K562 (cell line): ENCODE measurements around the gene BIK. TPM values are rescaled to one million over a fixed set of nuclear protein-coding genes. Genes with fewer than 3 reads are reported as not detected.
"Not testable (repeated sequence)": the region's sequence is repeated elsewhere in the genome, so short reads cannot be mapped to it uniquely, and the experiment has no call there.

Source experiments
- ARID1B ChIP-seq: fragments of 450-650 bp; IDR thresholded peaks from 2 replicates; pipeline ENCODE4 v1.6.1; 2016; ENCODE audit warnings: antibody characterized with exemption, mild to moderate bottlenecking, inconsistent platforms
- BRD9 ChIP-seq: fragments of 450-650 bp; IDR thresholded peaks from 2 replicates; pipeline ENCODE4 v1.6.1; 2018; ENCODE audit warnings: low read depth; ENCODE audit not compliant: partially characterized antibody
- EP400 ChIP-seq: fragments of 450-650 bp; IDR thresholded peaks from 2 replicates; pipeline ENCODE4 v1.6.1; 2017; ENCODE audit warnings: antibody characterized with exemption, mild to moderate bottlenecking, moderate library complexity
- L3MBTL2 ChIP-seq: fragments of 450-650 bp; IDR thresholded peaks from 2 replicates; pipeline ENCODE4 v1.6.1; 2016; ENCODE audit warnings: mild to moderate bottlenecking, moderate library complexity
- MAFK ChIP-seq: IDR thresholded peaks from 2 replicates; pipeline ENCODE4 v1.6.1; 2011; ENCODE audit warnings: low read length, improper control_type of control experiment
- PKNOX1 ChIP-seq: fragments of 450-650 bp; IDR thresholded peaks from 2 replicates; pipeline ENCODE4 v1.6.1; 2016
- RCOR1 ChIP-seq, 2 experiments: IDR thresholded peaks; 2 replicates each; pipeline ENCODE4 v1.6.1; 2012; ENCODE audit warnings: low read depth in 2 of 2, low read length in 2 of 2, borderline replicate concordance in 1 of 2, improper control_type of control experiment in 1 of 2
- ZFX ChIP-seq: sonication (generic); formaldehyde crosslinking; IDR thresholded peaks from 2 replicates; pipeline ENCODE4 v1.8.0; 2022; ENCODE audit warnings: mild to moderate bottlenecking, missing genetic modification reagents, moderate library complexity
- ZNF316 ChIP-seq: fragments of 450-650 bp; IDR thresholded peaks from 2 replicates; pipeline ENCODE4 v1.6.1; 2016
- ZNF644 ChIP-seq: fragments of 200-800 bp; sonication (Bioruptor generic); IDR thresholded peaks from 2 replicates; pipeline ENCODE4 v1.6.1; 2016; ENCODE audit warnings: low read depth, missing genetic modification characterization, missing compliant biosample characterization
- polyA plus RNA-seq, 8 experiments: library from polyadenylated mRNA; depleted of rRNA in 4 of 8; stranded (reverse) in 5 of 8; unstranded in 3 of 8; fragments of >200 nt; fragmentation: Nextera tagmentation in 2 of 8; fragmentation: Illumina TruSeq in 1 of 8; extraction: Ambion mirVana in 2 of 8; extraction: Trizol in 1 of 8; gene quantifications; 2 replicates each; pipeline versions ENCODE4 v1.2.1 to v1.2.3, GENCODE V29; 2011 to 2014; ENCODE audit warnings: inconsistent platforms in 1 of 8, missing spikeins in 1 of 8
- total RNA-seq, 7 experiments: library from RNA; depleted of rRNA in 6 of 7; stranded (reverse); fragments of >200 nt in 6 of 7; fragmentation: Illumina TruSeq in 2 of 7; extraction: Trizol in 2 of 7; gene quantifications; 2 replicates each; pipeline versions ENCODE4 v1.2.1 to v1.2.3, GENCODE V29; 2011 to 2021; ENCODE audit warnings: low replicate concordance in 1 of 7
- TF ChIP-seq, protein P1 (sequence below): sonication (generic); formaldehyde crosslinking; IDR thresholded peaks from 2 replicates; pipeline ENCODE4 v1.9.0; 2022; ENCODE audit warnings: mild to moderate bottlenecking, missing genetic modification reagents
- TF ChIP-seq, protein P2 (sequence below), 2 experiments: fragments of 450-650 bp in 1 of 2; sonication (generic) in 1 of 2; formaldehyde crosslinking in 1 of 2; IDR thresholded peaks; 2 replicates each; pipeline versions ENCODE4 v1.7.1 to v1.9.0; 2016 to 2022; ENCODE audit warnings: inconsistent platforms in 1 of 2, mild to moderate bottlenecking in 1 of 2, missing genetic modification reagents in 1 of 2
- TF ChIP-seq, protein P3 (sequence below): fragments of 450-650 bp; IDR thresholded peaks from 2 replicates; pipeline ENCODE4 v1.6.1; 2017; ENCODE audit warnings: antibody characterized with exemption, mild to moderate bottlenecking

Gene BIK
- total and polyA plus RNA-seq, 9 of the 15 experiments (the other 6 are each of a cell fraction or from before 2014, with no cell fraction given): 0.08 to 0.23 (median 0.18) TPM; not detected in 4

- TF ChIP-seq, protein P1, sequence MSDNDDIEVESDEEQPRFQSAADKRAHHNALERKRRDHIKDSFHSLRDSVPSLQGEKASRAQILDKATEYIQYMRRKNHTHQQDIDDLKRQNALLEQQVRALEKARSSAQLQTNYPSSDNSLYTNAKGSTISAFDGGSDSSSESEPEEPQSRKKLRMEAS (CRISPR knock-in tag): peak; percentile 62
- TF ChIP-seq MAFK (peak; percentile 94), ZNF644 (tag) (0 out of 2 replicates have a peak, but pooled peaks have one; percentile 42), RCOR1 (IDR thresholded peaks at IDR 0.05; ENCODE audit: borderline replicate concordance in 1 of 2, low read depth in 2 of 2, low read length in 2 of 2) (peak in 1 of 2 experiments; percentile 56; a peak in 1 of 4 replicates), L3MBTL2 (0 out of 2 replicates have a peak, but pooled peaks have one; percentile 56), PKNOX1 (peak; percentile 76), ZNF316 (peak; percentile 95), ARID1B (peak; percentile 68), ZFX (peak; percentile 65), EP400 (0 out of 2 replicates have a peak, but pooled peaks have one; percentile 31), BRD9 (peak; percentile 34)
- TF ChIP-seq, protein P2, sequence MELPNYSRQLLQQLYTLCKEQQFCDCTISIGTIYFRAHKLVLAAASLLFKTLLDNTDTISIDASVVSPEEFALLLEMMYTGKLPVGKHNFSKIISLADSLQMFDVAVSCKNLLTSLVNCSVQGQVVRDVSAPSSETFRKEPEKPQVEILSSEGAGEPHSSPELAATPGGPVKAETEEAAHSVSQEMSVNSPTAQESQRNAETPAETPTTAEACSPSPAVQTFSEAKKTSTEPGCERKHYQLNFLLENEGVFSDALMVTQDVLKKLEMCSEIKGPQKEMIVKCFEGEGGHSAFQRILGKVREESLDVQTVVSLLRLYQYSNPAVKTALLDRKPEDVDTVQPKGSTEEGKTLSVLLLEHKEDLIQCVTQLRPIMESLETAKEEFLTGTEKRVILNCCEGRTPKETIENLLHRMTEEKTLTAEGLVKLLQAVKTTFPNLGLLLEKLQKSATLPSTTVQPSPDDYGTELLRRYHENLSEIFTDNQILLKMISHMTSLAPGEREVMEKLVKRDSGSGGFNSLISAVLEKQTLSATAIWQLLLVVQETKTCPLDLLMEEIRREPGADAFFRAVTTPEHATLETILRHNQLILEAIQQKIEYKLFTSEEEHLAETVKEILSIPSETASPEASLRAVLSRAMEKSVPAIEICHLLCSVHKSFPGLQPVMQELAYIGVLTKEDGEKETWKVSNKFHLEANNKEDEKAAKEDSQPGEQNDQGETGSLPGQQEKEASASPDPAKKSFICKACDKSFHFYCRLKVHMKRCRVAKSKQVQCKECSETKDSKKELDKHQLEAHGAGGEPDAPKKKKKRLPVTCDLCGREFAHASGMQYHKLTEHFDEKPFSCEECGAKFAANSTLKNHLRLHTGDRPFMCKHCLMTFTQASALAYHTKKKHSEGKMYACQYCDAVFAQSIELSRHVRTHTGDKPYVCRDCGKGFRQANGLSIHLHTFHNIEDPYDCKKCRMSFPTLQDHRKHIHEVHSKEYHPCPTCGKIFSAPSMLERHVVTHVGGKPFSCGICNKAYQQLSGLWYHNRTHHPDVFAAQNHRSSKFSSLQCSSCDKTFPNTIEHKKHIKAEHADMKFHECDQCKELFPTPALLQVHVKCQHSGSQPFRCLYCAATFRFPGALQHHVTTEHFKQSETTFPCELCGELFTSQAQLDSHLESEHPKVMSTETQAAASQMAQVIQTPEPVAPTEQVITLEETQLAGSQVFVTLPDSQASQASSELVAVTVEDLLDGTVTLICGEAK (IDR thresholded peaks at IDR 0.05): 0 out of 2 replicates have a peak, but pooled peaks have one; percentile 22
- TF ChIP-seq, protein P2 (CRISPR knock-in tag; IDR thresholded peaks at IDR 0.05): not testable (repeated sequence)
- TF ChIP-seq, protein P3, sequence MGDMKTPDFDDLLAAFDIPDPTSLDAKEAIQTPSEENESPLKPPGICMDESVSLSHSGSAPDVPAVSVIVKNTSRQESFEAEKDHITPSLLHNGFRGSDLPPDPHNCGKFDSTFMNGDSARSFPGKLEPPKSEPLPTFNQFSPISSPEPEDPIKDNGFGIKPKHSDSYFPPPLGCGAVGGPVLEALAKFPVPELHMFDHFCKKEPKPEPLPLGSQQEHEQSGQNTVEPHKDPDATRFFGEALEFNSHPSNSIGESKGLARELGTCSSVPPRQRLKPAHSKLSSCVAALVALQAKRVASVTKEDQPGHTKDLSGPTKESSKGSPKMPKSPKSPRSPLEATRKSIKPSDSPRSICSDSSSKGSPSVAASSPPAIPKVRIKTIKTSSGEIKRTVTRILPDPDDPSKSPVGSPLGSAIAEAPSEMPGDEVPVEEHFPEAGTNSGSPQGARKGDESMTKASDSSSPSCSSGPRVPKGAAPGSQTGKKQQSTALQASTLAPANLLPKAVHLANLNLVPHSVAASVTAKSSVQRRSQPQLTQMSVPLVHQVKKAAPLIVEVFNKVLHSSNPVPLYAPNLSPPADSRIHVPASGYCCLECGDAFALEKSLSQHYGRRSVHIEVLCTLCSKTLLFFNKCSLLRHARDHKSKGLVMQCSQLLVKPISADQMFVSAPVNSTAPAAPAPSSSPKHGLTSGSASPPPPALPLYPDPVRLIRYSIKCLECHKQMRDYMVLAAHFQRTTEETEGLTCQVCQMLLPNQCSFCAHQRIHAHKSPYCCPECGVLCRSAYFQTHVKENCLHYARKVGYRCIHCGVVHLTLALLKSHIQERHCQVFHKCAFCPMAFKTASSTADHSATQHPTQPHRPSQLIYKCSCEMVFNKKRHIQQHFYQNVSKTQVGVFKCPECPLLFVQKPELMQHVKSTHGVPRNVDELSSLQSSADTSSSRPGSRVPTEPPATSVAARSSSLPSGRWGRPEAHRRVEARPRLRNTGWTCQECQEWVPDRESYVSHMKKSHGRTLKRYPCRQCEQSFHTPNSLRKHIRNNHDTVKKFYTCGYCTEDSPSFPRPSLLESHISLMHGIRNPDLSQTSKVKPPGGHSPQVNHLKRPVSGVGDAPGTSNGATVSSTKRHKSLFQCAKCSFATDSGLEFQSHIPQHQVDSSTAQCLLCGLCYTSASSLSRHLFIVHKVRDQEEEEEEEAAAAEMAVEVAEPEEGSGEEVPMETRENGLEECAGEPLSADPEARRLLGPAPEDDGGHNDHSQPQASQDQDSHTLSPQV: peak; percentile 69
Observed at GRCh38 chr22:43104056-43104625, 6.4 kb upstream of the BIK start (continued).
